ENCODE results near the gene FRAS1. TPM values are rescaled to one million over a fixed set of nuclear protein-coding genes. Genes with fewer than 3 reads are reported as not detected.

FRAS1 gene
- total RNA-seq, 1 experiment from 2014 or later = 2.2 TPM

- peak; percentile 64 for DNase-seq (ENCODE audit: extremely low read depth, low read depth)
These were observed 503.3 kb downstream of the FRAS1 start for GRCh38 chr4:78560296-78560963.

GRCh38 chr4:78561677-78562076 lies 504.6 kb downstream of the FRAS1 start:
- no peak for DNase-seq (ENCODE audit: extremely low read depth, low read depth)

- DNase-seq (ENCODE audit: extremely low read depth, low read depth) = no peak
These were observed 505.6 kb downstream of the FRAS1 start for GRCh38 chr4:78562687-78563086.

- peak; percentile 50 for DNase-seq (ENCODE audit: extremely low read depth, low read depth)
These were observed 508.8 kb downstream of the FRAS1 start for GRCh38 chr4:78565971-78566372.

- no peak for DNase-seq (ENCODE audit: extremely low read depth, low read depth)
These were observed 509.8 kb downstream of the FRAS1 start for GRCh38 chr4:78566834-78567499.

GRCh38 chr4:78567500-78568060 lies 510.5 kb downstream of the FRAS1 start:
- DNase-seq (ENCODE audit: extremely low read depth, low read depth) = no peak

- DNase-seq (ENCODE audit: extremely low read depth, low read depth) = no peak
These were observed 511.6 kb downstream of the FRAS1 start for GRCh38 chr4:78568640-78569305.

- peak; percentile 51 for DNase-seq (ENCODE audit: extremely low read depth, low read depth)
These were observed 512.2 kb downstream of the FRAS1 start for GRCh38 chr4:78569306-78569821.

GRCh38 chr4:78570117-78570516 lies 513.0 kb downstream of the FRAS1 start:
- DNase-seq (ENCODE audit: extremely low read depth, low read depth) = no peak

- no peak for DNase-seq (ENCODE audit: extremely low read depth, low read depth)
These were observed 514.7 kb downstream of the FRAS1 start for GRCh38 chr4:78571804-78572203.

- no peak for DNase-seq (ENCODE audit: extremely low read depth, low read depth)
These were observed 521.7 kb downstream of the FRAS1 start for GRCh38 chr4:78578674-78579425.

- no peak for DNase-seq (ENCODE audit: extremely low read depth, low read depth)
These were observed 524.5 kb downstream of the FRAS1 start for GRCh38 chr4:78581618-78582017.

- no peak for DNase-seq (ENCODE audit: extremely low read depth, low read depth)
These were observed 527.9 kb downstream of the FRAS1 start for GRCh38 chr4:78584863-78585547.

- no peak for DNase-seq (ENCODE audit: extremely low read depth, low read depth)
These were observed 528.5 kb downstream of the FRAS1 start for GRCh38 chr4:78585633-78586032.

- DNase-seq (ENCODE audit: extremely low read depth, low read depth) = no peak
These were observed 531.9 kb downstream of the FRAS1 start for GRCh38 chr4:78588894-78589545.

- no peak for DNase-seq (ENCODE audit: extremely low read depth, low read depth)
These were observed 534.3 kb downstream of the FRAS1 start for GRCh38 chr4:78591404-78591803.

GRCh38 chr4:78592088-78592783 lies 535.1 kb downstream of the FRAS1 start:
- no peak for DNase-seq (ENCODE audit: extremely low read depth, low read depth)

All from NCI-H460 (cell line).